GM21723 (cell line): ENCODE results near the gene PLSCR4.
"Not testable (repeated sequence)": the region's sequence is repeated elsewhere in the genome, so short reads cannot be mapped to it uniquely, and the experiment has no call there.

ENCODE experiments used
- ATAC-seq: cut with Tn5 transposase; IDR thresholded peaks from one replicate; pipeline ENCODE4 v1.9.1; 2021; ENCODE audit warnings: mild to moderate bottlenecking, moderate library complexity; ENCODE audit not compliant: unreplicated experiment

PLSCR4 gene, protein sequence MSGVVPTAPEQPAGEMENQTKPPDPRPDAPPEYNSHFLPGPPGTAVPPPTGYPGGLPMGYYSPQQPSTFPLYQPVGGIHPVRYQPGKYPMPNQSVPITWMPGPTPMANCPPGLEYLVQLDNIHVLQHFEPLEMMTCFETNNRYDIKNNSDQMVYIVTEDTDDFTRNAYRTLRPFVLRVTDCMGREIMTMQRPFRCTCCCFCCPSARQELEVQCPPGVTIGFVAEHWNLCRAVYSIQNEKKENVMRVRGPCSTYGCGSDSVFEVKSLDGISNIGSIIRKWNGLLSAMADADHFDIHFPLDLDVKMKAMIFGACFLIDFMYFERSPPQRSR

DNA sequence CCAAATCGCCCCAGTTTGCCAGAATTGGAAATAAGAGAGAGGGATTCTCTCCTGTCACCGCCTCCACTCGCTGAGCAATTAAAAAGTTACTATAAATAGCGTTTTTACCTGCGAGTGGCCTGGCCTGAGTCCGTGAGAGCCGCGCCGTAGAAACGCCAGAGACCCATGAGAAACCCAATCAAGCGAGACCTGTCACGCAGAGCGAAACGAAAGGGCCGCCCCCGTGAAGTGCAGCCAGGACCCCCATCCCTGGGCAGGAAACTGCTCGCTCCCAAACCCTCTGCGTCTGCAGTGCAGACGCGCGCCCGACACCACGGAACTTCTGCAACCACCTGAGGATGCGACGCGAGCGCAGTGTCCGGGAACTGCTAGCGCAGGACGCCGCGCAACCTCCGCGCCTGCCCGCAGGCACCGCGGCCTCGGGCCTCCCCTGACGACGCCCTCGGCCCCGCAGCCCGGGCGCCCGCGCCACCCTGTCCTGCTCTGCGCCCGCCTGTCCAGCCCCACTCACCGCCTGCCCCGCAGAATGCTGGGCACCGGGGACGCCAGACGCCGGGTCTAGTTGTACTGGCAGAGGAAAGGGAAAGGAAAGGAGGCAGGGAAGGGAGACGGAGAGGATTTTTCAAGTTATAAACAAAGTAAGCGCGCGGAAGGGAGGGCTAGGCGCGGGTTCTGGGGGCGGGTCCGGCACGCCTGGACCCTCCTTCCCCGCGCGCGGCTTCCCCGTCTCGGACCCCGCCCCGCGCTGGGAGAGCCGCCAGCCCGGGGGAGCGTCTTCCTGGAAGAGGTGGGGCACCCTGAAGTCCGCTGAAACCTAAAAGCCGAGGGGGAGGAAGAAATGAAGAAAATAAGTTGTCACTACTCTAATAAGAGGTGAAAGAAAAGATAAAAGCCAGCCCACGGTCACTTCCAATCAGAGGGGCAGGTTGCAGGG is at the start of gene PLSCR4:
TSS of gene PLSCR4 (minus strand) at position 657 of the 934 bp plus-strand sequence. CDS start 29,034 bp downstream, outside the sequence.
- ATAC-seq, result peak; percentile 79

DNA sequence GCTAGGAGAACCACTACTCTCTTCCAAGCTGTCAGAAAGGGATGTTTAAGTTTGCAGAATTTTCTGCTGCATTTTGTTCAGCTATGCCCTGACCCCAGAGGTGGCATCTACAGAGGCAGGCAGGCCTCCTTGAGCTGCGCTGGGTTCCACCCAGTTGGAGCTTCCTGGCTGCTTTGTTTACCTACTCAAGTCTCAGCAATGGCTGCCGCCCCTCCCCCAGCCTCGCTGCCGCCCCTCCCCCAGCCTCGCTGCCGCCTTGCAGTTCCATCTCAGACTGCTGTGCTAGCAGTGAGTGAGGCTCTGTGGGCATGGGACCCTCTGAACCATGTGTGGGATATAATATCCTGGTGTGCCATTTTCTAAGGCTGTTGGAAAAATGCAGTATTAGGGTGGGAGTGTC is 42.5 kb upstream of the PLSCR4 start:
- ATAC-seq, result not testable (repeated sequence)

DNA sequence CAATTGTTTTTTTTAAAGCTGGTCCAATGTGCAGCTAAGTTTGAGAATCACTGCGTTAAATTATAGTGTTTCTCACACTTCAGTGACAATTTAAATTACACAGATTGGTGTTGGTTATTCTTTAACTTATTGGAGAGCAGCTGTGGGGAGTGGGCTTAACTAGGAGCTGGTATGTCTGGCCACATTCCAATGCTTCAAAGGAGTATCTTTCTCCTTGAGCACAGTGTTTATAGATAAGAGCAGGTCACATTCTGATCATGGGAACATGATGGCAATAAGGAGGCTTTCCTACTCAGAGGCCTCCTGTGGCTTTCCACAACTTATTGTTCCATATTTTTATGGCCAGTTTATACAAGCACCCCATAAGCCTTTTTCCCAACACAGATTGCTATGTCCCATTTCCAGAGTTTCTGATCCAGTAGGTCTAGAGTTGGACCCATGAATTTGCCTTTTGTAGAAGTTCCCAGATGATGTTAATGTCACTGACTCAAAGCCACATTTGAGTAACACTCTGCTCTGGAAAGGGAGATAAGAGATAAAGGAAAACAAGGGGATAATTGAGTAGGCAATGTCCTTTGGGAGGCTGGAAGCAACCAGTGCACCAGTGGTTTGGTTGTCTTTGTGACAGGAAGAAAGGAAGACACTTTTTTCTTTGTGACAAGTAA is 33.0 kb upstream of the PLSCR4 start:
- no peak for ATAC-seq

DNA sequence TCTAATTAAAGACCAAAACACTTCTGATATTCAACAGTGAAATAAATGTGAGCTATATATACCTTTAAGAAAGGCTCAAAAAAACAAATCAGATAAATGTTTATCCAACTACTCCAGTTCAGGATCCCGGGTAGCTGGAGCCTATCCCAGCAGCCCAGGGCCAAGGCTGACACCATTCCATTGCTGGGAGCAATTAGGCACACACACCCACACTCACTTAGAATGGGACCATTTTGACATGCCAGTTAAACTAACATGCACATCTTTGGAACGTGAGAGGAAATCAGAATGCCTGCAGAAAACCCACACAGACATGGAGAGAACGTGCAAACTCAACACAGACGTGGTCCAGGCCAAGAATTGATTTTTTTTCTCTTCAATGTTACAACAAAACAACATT is 30.0 kb upstream of the PLSCR4 start:
- ATAC-seq, result no peak

DNA sequence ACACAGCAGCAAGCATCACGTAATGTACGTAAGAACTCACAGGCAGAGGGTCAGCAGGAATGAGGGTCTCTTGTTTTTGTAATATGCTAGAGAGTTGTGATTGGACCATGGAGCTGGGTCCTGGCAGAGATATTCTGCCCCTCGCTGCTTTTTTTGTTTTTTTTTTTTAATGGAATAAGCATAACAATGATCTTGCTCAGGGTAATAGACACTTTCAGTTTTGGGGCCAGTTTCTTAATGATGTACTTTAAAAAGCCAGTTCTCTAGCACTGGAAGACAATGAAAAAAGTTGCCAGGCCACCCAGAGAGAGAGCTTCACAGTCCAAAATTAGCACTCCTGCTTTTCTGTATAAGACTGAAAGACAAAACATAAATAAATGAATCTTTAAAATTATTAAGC is 29.0 kb upstream of the PLSCR4 start:
- ATAC-seq, result no peak

DNA sequence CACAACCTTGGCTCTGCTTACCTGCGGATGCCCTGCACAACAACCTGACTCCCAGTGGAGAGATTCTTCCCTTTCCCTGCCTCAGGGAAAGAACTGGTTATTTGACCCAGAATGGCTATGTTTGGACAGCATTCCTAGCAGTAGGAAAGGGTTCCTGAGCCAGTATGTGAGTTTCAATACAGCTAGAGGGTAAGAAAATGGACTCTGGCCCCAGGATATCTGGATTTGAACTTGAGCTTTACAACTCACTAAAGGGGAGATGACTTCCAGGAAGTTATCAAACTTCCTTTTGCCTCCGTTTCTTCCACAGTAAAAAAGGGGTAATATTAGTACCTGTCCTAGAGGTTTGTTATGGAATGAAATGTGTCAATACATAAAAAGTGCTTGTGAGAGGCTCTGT is 28.1 kb upstream of the PLSCR4 start:
- no peak for ATAC-seq

DNA sequence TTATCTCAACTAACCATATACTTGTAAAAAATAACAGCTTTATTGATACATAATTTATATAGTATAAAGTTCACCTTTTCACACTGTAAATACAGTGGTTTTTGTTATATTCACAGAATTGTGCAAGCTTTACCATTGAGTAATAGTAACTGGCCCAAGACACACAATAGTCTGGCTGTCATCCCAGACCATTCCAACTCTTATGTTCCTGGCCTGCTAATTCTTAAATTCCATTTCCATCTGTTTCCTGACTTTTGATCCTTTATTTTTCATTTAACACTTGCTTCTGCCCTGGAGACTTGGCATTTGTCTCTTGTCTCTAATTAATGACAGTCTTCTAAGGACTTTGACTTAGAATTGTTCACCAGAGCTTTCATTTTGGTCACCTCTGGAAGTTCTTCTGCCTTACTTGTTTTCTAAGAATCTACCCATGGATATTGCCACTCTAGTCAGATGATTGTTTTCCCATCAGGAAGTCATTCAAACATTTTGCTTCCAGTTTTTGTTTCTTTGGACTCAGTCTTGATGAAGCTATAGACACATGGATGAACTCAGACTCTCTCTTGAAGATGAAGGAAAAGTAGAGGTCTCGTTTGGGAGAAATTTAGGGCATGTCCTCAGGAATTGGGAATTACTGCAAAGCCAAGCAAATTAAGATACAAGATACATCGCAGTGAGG is 27.2 kb upstream of the PLSCR4 start:
- no peak for ATAC-seq

DNA sequence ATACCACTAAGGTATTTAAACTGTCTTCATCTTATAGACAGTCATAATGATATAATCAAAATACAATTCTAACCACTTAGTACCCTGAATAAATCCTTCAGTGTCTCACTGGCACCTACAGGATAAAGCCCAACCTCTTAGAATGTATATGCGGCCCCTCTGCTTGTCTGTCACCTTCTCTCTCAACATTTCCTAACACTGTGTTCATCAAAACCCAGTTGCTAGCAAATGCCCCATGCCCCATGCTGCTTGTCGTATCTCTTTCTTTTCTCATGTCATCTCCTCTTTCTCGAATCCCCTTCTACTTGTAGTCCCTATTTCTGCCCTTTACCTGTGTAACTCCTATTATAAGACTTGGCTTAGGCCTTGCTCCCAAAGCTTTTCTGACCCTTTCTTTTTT is 24.6 kb upstream of the PLSCR4 start:
- ATAC-seq, result no peak

DNA sequence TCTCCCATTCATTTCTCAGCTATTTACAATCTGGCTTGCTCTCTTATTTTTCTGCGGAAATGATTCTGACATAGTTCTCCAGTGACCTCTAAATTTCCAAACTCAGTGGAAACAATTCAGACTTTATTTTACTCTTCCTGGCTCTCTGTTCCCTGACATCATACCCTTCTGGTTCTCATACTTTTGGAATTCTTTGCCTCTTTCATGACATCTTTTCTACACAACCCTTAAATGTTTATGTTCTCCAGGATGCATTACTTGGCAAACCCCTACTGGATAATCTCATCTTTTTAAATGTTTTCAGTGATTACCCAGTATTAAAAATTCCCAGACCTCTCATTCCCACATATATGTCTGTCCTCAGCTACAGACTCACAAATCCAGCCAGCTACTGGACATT is 23.9 kb upstream of the PLSCR4 start:
- ATAC-seq, result no peak

DNA sequence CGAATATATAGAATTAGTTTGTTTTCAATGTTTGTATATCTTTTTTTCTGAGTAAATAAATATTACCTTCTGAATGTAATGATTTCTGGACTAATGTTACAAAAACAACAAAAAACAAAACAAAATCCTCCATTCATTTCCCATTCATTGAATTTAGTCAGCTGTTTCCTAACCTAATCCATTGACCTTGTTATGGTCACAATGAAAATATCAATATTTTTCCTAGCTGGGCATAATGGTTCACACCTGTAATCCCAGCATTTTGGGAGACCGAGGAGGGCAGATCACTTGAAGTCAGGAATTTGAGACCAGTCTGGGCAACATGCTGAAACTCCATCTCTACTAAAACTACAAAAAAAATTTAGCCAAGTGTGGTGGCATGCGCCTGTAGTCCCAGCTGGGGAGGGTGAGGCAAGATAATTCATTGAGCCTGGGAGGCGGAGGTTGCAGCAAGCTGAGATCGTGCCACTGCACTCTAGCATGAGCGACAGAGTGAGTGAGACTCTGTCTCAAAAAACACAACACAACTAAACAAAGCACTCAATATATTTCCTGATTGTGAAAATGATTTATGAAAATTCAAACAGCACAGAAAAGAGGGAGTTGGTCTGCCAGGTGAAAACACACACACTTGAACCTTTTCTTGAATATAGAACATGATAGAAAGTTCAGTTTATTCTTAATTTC is 23.0 kb upstream of the PLSCR4 start:
- ATAC-seq, result no peak

DNA sequence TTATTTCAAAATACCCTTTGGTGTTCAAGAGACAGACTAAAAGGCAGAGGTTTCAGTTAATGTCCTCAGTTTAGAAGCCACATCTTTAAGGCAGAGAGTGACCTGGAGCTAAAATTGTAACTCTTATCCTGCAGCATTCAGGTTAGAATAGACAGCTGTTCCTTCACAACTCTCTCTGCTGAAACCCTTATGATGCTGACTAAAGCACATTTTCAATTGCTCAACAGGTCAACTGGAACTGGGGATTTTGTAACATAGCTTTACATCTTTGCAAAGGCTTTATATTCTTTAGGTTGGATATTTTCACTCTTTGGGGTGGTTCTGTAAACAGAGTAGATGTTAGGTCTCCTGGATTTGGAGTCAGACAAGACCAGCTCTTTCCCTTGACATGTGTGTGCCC is 20.3 kb upstream of the PLSCR4 start:
- ATAC-seq, result no peak

DNA sequence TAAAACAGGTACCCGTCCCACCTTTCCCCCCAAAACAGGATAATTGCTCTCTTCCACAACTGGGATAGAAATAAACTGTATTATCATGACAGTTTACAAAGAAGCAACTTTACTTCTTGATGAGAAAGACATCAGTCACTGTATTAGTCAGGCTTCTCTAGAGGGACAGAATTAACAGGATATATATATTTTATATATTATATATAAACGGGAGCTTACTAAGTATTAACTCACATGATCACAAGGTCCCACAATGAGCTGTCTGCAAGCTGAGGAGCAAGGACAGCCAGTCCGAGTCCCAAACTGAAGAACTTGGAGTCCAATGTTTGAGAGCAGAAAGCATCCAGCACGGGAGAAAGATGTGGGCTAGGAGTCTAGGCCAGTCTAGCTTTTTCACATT is 18.4 kb upstream of the PLSCR4 start:
- ATAC-seq, result no peak

DNA sequence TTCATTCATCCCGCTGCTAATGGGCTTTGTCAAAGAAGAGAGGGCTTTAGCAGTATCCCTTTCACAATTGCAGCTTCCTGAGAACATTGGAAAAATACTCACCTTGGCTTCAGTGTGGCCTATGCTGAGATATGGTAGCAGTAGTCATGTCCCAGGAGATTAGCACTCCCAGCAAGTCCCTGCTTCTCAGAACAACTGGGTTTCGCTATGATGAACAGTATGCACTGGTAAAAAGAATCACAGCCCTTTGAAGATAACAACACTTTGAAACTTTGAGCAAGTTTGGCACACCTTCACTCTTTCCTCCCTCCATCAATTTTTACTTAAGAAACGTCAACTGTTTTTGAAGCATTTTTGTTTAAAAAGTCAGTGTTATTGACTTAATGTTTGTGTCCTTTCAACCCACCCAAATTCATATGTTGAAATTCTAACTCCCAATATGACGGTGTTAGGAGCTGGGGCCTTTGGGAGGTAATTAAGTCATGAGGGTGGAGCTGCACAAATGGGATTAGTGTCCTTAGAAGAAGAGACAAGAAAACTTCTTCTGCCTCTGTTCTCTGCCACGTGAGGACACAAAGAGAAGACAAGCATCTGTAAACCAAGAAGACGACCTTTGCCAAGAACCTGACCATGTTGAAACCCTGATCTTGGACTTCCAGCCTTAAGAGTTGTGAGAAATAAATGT is 17.8 kb upstream of the PLSCR4 start:
- no peak for ATAC-seq

DNA sequence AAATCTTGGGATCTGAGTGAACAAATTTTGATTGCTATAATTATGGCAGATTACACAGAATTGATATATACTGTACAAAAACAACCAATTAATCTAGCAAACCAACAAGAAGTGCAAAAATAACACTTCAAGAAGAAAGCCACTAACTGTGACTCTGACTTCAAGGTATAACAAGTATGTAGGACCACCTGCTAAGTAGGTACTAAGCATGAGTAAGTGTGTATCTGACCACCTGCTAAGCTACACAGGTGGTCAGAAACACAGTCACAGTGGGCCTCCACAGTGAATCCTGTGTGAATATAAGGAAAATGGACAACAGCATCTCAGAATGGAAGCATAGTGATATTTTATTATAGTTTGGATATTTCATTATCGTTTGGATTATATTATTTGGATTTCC is 14.8 kb upstream of the PLSCR4 start:
- no peak for ATAC-seq

DNA sequence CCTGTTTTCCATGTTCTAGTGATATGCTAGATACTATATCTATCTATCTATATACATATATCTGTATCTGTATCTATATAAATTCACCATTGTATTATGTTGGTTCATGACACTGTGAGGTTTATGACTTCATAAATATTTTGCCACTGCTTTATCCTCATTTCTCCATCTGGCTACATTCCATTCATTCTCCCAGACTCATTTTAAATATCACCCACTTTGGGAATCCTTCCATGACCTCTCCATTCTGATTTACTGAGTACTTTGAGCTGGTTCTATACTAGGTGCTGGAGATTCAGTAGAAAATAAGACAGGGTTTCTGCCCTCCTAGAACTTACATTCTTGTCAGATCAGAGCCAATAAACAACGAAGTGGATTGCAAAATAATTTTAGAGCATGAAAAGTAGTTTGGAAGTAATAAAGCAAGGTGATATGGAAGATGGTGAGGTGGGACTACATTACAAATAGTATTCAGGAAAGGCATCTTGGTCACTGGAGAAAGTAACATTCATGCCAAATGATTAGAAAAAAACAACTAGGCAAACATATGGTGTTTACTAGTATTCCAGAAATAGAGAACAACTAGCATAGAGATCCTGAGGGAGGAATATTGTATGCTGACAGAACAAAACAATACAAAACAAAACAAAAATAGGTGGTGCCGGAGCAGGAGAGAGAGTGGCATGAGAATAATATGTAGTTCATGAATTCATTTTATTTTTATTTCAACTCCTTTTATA is 11.6 kb upstream of the PLSCR4 start:
- ATAC-seq, result no peak

DNA sequence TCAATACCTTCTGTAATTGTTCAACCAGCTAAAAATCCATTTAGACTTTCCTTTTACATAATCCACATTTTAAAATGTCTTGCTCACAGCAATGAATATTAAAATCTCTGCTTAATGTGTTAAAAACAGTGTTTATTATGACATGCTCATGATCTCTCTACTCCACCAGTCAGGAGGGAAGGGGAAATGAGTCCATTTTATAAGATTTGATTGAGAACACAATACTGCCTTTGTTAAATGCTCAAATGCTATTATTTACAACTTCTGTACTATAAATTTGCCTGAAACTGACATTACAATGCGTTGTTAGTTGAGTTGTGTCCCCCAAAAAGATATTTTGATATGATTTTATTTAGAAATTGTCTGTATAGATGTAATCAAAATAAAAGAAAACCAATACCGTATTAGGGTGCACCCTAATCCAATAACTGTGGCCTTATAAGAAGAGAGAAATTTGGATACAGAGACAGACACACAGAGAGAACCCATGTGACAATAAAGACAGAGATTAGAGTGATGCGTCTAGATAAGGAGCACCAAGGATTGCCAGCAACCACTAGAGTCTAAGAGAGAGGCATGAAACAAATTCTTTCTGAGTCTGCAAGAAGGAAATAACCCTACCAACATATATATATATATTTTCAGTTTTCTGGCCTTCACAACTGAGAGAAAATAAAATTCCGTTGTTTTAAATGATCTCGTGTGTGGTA is 9.1 kb upstream of the PLSCR4 start:
- ATAC-seq, result no peak

DNA sequence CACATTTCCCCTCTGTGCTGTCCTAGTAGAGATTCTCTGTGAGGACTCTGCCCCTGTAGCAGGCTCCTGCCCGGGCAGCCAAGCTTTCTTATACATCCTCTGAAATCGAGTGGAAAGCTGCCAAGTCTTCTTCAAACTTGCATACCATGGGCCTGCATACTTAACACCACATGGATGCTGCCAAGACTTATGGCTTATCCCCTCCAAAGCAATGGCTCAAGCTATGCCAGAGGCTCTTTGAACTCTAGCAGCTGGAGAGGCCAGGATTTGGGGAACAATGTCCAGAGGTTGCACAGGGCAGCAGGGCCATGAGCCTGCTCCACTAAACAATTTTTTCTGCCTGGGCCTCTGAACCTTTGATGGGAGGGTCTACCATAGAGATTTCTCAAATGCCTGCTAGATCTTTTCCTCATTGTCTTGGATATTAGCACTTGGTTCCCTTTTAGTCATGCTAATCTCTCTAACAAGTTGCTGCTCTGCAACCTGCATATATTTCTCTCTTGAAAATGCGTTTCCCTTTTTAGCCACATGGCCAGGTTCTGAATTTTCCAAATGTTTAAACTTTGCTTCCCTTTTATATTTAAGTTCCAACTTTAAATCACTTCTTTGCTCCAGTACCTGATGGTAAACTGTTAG is 6.1 kb upstream of the PLSCR4 start:
- no peak for ATAC-seq

DNA sequence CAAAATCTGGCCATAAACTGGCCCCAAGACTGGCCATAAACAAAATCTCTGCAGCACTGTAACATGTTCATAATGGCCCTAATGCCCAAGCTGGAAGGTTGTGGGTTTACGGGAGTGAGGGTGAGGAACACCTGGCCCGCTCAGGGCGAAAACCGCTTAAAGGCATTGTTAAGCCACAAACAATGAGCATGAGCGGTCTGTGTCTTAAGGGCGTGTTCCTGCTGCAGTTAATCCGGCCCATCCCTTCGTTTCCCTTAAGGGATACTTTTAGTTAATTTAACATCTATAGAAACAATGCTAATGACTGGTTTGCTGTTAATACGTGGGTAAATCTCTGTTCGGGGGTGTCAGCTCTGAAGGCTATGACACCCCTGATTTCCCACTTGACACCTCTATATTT is 1.5 kb upstream of the PLSCR4 start:
- ATAC-seq, result not testable (repeated sequence)
